Measurements from ENCODE around the gene ENC1.

GRCh38 chr5:74621492-74621891, 19.0 kb downstream of the ENC1 start:
- TF ChIP-seq EP300 (IDR thresholded peaks at IDR 0.05) (no peak), POLR2A (IDR thresholded peaks at IDR 0.05; ENCODE audit: low read length) (no peak), CTCF (IDR thresholded peaks at IDR 0.05) (no peak), NR3C1 (IDR thresholded peaks at IDR 0.05) (no peak), BHLHE40 (IDR thresholded peaks at IDR 0.05; ENCODE audit: low read depth, low read length) (no peak), CEBPB (IDR thresholded peaks at IDR 0.05) (no peak), MAX (IDR thresholded peaks at IDR 0.05) (no peak), HEYL (CRISPR knock-in tag; IDR thresholded peaks at IDR 0.05) (no peak), FOSL2 (IDR thresholded peaks at IDR 0.05) (no peak), FOSL2 (CRISPR knock-in tag; IDR thresholded peaks at IDR 0.05) (no peak)

Measured in A549 (cell line).